NT2/D1 (cell line): ENCODE data around the gene DENND1C.

ENCODE experiments used
- DNase-seq: peaks from one replicate; pipeline ENCODE4 v3.0.0-alpha.2; 2011; ENCODE audit warnings: low read depth, low spot score
- H3K27me3 ChIP-seq: 2 replicates; pipeline ENCODE4 v1.6.0; 2011; ENCODE audit warnings: mild to moderate bottlenecking; ENCODE audit not compliant: insufficient read length, insufficient read depth
- H3K36me3 ChIP-seq: 2 replicates; pipeline ENCODE4 v1.6.1; 2011; ENCODE audit warnings: mild to moderate bottlenecking, low read length, mixed read lengths; ENCODE audit not compliant: insufficient read depth, insufficient read length
- H3K4me1 ChIP-seq: 2 replicates; pipeline ENCODE4 v1.5.1; 2011; ENCODE audit not compliant: insufficient read depth, insufficient read length
- H3K4me3 ChIP-seq: 2 replicates; pipeline ENCODE4 v1.5.1; 2011; ENCODE audit warnings: low read depth; ENCODE audit not compliant: insufficient read length
- H3K9ac ChIP-seq: 2 replicates; pipeline ENCODE4 v1.6.0; 2011; ENCODE audit warnings: low read depth; ENCODE audit not compliant: insufficient read length
- H3K9me3 ChIP-seq: 2 replicates; pipeline ENCODE4 v1.5.1; 2011; ENCODE audit warnings: mild to moderate bottlenecking, low read length; ENCODE audit not compliant: insufficient read depth
- SUZ12 ChIP-seq: IDR thresholded peaks from 2 replicates; pipeline ENCODE4 v1.6.1; 2011; ENCODE audit not compliant: insufficient read length, insufficient read depth; ENCODE audit errors: extremely low read depth
- YY1 ChIP-seq: IDR thresholded peaks from 2 replicates; pipeline ENCODE4 v1.6.1; 2011; ENCODE audit not compliant: insufficient read length, insufficient read depth
- ZNF274 ChIP-seq: IDR thresholded peaks from 2 replicates; pipeline ENCODE4 v1.6.1; 2011; ENCODE audit warnings: mild to moderate bottlenecking, low read depth, low read length

Gene DENND1C

GRCh38 chr19:6491802-6492592, 10.4 kb upstream of the DENND1C start:
- Histone ChIP-seq H3K9ac (no peak overlapping the region), H3K4me3 (no peak overlapping the region), H3K9me3 (0 out of 2 replicates have a peak, but pooled peaks cover 5% of the 10 kb centered on the region), H3K4me1 (no peaks in the 10 kb centered on the region), H3K27me3 (no peaks in the 10 kb centered on the region), H3K36me3 (no peaks in the 10 kb centered on the region)
- DNase-seq: no peak
- TF ChIP-seq SUZ12 (no peak), YY1 (no peak), ZNF274 (no peak)

GRCh38 chr19:6490134-6490533, 8.5 kb upstream of the DENND1C start:
- H3K4me3 ChIP-seq: no peak overlapping the region
- H3K9ac ChIP-seq: no peak overlapping the region
- TF ChIP-seq YY1 (no peak), SUZ12 (no peak), ZNF274 (no peak)

GRCh38 chr19:6489278-6490061, 7.9 kb upstream of the DENND1C start:
- Histone ChIP-seq H3K4me3 (no peak overlapping the region), H3K27me3 (no peaks in the 10 kb centered on the region), H3K9me3 (0 out of 2 replicates have a peak, but pooled peaks cover 5% of the 10 kb centered on the region), H3K36me3 (no peaks in the 10 kb centered on the region), H3K9ac (no peak overlapping the region), H3K4me1 (no peaks in the 10 kb centered on the region)
- DNase-seq: no peak
- TF ChIP-seq SUZ12 (no peak), YY1 (no peak), ZNF274 (no peak)

More at GRCh38 chr19:6490134-6490533, 8.5 kb upstream of the DENND1C start:
- H3K9me3 ChIP-seq: 0 out of 2 replicates have a peak, but pooled peaks cover 5% of the 10 kb centered on the region
- no peaks in the 10 kb centered on the region for H3K4me1 ChIP-seq
- H3K36me3 ChIP-seq: no peaks in the 10 kb centered on the region
- no peaks in the 10 kb centered on the region for H3K27me3 ChIP-seq
- DNase-seq: no peak

- no peak overlapping the region for H3K9ac ChIP-seq
- H3K27me3 ChIP-seq: no peaks in the 10 kb centered on the region
- peaks cover 15% of the 10 kb centered on the region for H3K4me1 ChIP-seq
- TF ChIP-seq ZNF274 (no peak), YY1 (no peak), SUZ12 (no peak)
- H3K9me3 ChIP-seq: no peaks in the 10 kb centered on the region
- H3K36me3 ChIP-seq: no peaks in the 10 kb centered on the region
- H3K4me3 ChIP-seq: no peak overlapping the region
- no peak for DNase-seq
Observed at GRCh38 chr19:6484831-6485230, 3.2 kb upstream of the DENND1C start.

GRCh38 chr19:6484230-6484629, 2.6 kb upstream of the DENND1C start:
- Histone ChIP-seq H3K27me3 (no peaks in the 10 kb centered on the region), H3K4me1 (peaks cover 17% of the 10 kb centered on the region), H3K36me3 (no peaks in the 10 kb centered on the region), H3K9ac (no peak overlapping the region), H3K9me3 (no peaks in the 10 kb centered on the region), H3K4me3 (no peak overlapping the region)
- no peak for DNase-seq
- TF ChIP-seq YY1 (no peak), SUZ12 (no peak), ZNF274 (no peak)

GRCh38 chr19:6483235-6483634, 1.6 kb upstream of the DENND1C start:
- Histone ChIP-seq H3K27me3 (no peaks in the 10 kb centered on the region), H3K9ac (no peak overlapping the region), H3K36me3 (no peaks in the 10 kb centered on the region), H3K9me3 (no peaks in the 10 kb centered on the region), H3K4me3 (no peak overlapping the region), H3K4me1 (peaks cover 22% of the 10 kb centered on the region)
- DNase-seq: no peak
- TF ChIP-seq SUZ12 (no peak), ZNF274 (no peak), YY1 (no peak)

GRCh38 chr19:6482343-6482686, 728 bp upstream of the DENND1C start:
- H3K4me1 ChIP-seq: peaks cover 22% of the 10 kb centered on the region
- H3K27me3 ChIP-seq: no peaks in the 10 kb centered on the region
- no peaks in the 10 kb centered on the region for H3K9me3 ChIP-seq
- DNase-seq: no peak
- no peak overlapping the region for H3K9ac ChIP-seq
- H3K36me3 ChIP-seq: no peaks in the 10 kb centered on the region
- TF ChIP-seq YY1 (no peak), SUZ12 (no peak), ZNF274 (no peak)
- H3K4me3 ChIP-seq: no peak overlapping the region
